HG03175 (cell line): ENCODE measurements around the gene ZNF582.
"Not testable (repeated sequence)": the region's sequence is repeated elsewhere in the genome, so short reads cannot be mapped to it uniquely, and the experiment has no call there.

Experiments used
- ATAC-seq: cut with Tn5 transposase; IDR thresholded peaks from one replicate; pipeline ENCODE4 v1.9.1; 2021; ENCODE audit warnings: mild to moderate bottlenecking, moderate library complexity; ENCODE audit not compliant: unreplicated experiment

ZNF582 gene

GRCh38 chr19:56355517-56355916 is 37.8 kb downstream of the ZNF582 start:
- ATAC-seq: no peak

GRCh38 chr19:56351208-56351607 is 42.1 kb downstream of the ZNF582 start:
- no peak for ATAC-seq

GRCh38 chr19:56350416-56351045 is 42.8 kb downstream of the ZNF582 start:
- no peak for ATAC-seq

- no peak for ATAC-seq
Observed at GRCh38 chr19:56348289-56348877, 45.0 kb downstream of the ZNF582 start.

- ATAC-seq: no peak
Observed at GRCh38 chr19:56347163-56347778, 46.1 kb downstream of the ZNF582 start.

- no peak for ATAC-seq
Observed at GRCh38 chr19:56341948-56342347, 51.4 kb downstream of the ZNF582 start.

GRCh38 chr19:56339031-56339430 is 54.3 kb downstream of the ZNF582 start:
- ATAC-seq: not testable (repeated sequence)

- not testable (repeated sequence) for ATAC-seq
Observed at GRCh38 chr19:56337077-56337476, 56.3 kb downstream of the ZNF582 start.

GRCh38 chr19:56335371-56335770 is 58.0 kb downstream of the ZNF582 start:
- not testable (repeated sequence) for ATAC-seq

- no peak for ATAC-seq
Observed at GRCh38 chr19:56333506-56333905, 59.8 kb downstream of the ZNF582 start.
